NCI-H2171 (cell line): ENCODE results near the gene C12orf42.

ENCODE experiments used
- DNase-seq: peaks from one replicate; lab custom pipeline; 2025; lab: John Stamatoyannopoulos, UW

C12orf42 gene

GRCh38 chr12:103268831-103269514 is 226.8 kb downstream of the C12orf42 start:
- peak; percentile 65 for DNase-seq

- DNase-seq = no peak
Observed at GRCh38 chr12:103257763-103258162, 238.0 kb downstream of the C12orf42 start.
